HG02678 (cell line): ENCODE measurements around the gene SAMM50.
"Not testable (repeated sequence)": the region's sequence is repeated elsewhere in the genome, so short reads cannot be mapped to it uniquely, and the experiment has no call there.

ENCODE experiments used
- ATAC-seq: cut with Tn5 transposase; IDR thresholded peaks from one replicate; pipeline ENCODE4 v1.9.1; 2021; ENCODE audit warnings: mild to moderate bottlenecking, moderate library complexity; ENCODE audit not compliant: unreplicated experiment

The SAMM50 gene

DNA sequence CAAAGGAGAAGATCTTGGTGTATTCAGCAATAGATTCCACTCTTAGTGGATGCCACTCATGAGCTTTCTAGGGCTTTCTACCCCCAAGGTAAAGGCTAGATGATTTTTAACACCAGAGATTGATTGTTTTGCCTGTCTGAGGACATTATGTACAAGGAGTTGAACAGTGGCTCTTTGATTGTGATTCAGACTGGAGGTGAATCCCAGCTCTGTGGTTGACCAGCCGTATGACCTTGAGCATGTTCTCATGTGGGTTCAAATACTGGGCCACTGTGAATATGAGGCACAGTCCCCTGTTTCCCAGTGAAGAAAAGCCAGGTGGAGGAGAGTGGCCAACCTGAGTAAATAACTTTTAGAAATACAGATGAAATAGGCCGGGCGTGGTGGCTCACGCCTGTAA, 44.9 kb downstream of the SAMM50 start:
- ATAC-seq, result no peak

DNA sequence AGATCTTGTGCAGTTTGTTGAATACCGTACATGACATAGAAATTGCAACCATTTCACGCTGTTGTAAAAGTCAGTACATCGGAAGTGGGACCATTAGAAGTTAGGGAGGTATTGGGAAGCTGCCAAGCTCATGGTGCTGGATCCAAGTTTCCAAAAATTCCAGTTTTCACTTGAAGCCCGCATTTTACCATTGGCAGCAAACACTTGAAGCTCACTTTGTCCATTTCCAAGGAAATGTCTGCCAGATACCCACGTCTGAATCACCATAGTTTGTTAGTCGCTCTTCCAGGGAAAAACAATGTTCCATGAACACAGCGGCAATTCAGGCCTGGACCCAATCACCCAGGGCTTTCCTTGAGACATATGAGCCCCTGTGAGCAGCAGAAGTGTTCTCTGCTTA, 46.3 kb downstream of the SAMM50 start:
- ATAC-seq, result no peak

DNA sequence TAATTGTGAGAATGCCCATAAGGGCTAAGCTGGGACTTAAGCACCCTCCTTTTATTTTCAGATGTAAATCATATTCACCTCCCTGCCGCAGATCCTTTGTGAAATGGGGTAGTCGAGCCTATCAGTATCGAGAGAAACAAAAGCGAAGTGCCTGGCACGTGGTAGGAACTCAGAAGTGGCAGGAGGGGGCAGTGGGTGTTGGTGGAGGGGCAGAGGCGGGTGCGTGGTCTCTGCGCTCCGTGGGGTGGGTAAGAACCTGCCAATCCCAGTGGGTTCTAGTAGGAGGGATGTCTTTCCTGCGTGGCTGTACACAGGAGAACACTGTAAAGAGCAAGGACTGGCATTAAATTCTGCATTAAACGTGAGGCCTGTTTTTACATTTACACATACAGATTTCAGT, 47.1 kb downstream of the SAMM50 start:
- no peak for ATAC-seq

DNA sequence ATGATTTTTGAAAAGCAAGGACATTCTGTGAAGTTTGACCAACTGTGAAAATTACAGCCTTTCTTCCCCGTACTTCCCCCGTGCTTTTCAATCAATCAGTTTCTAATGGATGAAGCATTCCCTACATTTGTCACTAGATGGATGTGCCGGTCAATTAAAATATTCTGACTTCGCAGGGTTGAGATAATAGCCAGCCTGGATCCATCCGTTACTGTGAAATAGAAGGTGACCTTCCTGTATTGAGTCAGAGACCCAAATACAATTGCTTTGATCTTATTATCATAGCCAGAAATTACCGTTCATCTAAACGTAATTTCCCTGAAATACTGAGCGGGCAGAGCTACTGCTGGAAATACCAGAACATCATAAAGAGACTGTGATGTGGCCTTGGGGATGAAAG, 47.8 kb downstream of the SAMM50 start:
- no peak for ATAC-seq

DNA sequence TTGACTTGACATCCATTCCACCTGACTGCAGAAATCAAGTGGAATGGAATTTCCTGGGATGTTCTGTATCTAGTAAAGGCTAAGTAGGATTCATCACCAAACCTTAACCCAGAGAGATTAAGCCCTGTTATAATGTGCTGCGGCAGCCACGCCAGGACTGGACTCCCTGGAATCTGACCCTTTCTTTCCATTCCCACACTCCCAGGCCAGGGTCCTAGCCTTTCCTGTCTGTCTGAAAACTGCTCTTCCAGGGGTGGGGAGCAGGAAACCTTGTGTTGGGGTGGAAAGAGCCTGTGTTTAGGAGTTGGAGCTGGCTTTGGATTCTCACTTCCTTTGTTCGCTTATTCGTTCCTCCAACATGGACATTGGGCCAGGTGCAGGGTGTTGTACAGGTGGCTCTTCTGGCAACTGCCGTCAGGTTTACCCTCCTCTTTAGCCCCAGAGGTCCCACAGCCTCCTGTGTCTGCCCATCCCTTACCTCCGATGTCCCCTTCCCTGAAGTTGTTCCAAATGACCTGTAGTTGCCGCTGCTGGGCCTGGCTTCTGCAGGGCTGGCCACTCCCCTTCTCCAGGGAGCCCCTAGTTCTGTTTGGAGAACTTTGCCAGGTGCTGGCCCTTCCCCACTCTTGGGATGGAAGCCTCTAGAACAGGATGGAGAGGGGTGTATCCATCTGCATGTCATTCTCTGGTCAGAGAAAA, 48.3 kb downstream of the SAMM50 start:
- ATAC-seq, result no peak

DNA sequence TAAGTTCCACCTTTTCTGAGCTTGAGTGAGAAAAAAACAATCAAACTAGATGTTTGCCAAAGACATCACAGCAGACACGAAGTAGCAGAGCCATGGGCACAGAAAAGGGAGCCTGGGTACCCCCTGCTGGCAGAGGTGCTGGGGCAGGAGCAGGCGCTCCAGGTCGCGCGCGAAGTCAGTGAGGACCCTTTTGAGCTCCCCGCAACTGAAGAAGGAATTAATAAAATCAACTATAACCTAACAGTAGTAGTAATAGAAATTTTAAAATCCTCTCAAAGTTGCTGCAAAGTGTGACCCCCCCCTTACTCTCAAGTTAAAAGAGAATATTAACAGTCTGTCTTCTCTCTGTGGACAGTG, 48.8 kb downstream of the SAMM50 start:
- ATAC-seq, result no peak

DNA sequence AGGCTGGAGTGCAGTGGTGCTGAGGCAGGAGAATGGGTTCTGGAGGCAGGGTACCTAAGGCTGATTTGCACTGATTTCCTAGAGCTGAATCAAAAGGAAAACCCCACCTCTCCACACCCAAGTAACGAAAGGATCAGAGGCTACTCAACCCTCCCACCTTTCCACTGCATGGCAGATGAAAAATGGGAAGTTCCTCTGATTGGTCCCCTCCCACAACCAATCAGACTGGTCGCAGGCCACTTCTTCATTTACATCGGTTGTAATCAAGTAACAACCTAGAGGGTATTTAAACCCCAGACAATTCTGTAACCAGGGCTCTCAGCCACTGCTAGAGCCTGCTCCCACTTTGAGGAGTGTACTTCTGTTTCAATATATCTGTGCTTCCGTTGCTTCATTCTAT, 50.3 kb downstream of the SAMM50 start:
- ATAC-seq, result no peak

DNA sequence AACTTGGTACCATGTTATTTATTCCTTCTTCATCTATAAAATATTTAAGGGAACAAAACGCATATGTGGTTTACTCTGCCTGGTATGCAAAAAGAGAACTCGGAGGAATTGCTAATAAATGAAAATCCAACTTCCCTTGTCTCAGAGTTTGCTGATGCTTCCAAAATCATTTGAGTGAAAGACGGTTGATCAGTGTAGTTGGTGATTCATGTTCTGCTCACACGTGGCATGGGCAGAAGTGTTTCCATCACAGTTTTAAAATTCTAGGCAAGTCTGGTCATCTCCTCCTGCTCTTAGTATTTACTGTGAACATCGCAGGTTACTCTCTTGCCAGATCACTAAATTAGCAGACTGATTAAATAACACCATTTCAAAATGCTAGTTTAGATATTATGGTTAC, 56.9 kb downstream of the SAMM50 start:
- no peak for ATAC-seq

DNA sequence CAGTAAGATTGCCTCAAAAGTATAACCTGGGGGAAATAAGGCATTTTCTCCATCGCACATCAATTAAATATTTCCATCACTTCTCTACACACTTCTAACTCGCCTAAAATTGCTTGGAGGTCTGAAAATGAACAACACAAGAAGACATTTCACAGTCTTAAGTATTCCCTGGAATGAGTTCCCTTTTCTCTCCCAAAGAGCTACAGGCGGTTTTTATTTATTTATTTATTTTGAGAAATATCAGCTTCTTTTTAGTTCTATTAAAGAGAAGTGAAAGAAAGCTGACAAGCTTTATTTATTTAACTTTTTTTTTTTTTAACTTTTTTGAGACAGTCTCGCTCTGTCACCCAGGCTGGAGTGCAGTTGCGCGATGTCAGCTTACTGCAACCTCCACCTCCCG, 57.3 kb downstream of the SAMM50 start:
- ATAC-seq, result no peak

DNA sequence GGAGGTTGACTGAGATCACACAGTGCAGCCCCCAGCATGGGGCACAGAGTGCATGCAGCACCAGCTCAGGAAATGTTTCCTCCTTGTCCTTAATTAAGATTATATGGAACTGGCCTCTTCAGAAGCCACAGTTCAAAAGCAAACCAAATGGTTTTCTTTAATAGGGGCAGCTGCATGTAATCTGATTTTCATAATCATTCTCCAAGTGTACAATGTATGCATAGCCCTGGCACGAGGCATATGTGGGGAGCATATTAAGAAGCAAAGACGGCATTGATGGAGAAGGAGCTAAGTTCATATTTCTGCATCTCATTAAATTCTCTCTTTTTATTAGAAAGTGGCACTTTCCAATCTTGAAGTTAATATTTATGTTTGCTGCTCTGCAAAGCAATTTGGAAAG, 59.0 kb downstream of the SAMM50 start:
- ATAC-seq, result no peak

DNA sequence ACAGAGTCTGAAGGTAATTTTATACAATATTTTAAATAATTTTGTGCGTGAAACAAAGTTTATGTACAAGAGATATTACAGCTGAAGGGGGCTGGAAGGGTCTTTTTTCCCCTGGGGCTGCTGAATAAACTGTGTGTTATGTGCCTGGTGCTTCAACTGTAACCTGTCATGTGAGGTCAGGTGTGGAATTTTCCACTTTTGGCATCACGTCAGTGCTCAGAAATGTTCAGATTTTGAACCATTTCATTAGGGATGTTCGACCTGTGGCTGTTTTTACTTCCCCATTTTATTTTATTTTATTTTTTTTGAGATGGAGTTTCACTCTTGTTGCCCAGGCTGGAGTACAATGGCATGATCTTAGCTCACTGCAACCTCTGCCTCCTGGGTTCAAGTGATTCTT, 61.3 kb downstream of the SAMM50 start:
- ATAC-seq, result not testable (repeated sequence)

DNA sequence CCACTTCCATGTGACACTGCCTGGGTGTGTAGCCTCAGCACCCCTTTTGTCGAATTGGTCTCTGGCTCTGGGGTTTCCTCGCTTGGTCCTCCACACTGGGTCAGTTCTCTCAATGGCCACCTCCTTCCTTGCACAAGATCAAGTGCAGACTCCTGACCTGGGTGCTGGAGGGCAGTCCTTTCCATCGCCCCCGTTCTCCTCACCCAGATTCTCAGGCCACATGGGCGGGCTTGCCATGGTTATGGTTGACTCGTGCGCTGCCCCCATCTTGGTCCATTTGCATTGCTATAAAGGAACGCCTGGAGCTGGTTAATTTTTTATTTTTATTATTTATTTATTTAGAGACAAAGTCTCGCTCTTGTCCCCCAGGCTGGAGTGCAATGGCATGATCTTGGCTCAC, 63.4 kb downstream of the SAMM50 start:
- ATAC-seq, result no peak

DNA sequence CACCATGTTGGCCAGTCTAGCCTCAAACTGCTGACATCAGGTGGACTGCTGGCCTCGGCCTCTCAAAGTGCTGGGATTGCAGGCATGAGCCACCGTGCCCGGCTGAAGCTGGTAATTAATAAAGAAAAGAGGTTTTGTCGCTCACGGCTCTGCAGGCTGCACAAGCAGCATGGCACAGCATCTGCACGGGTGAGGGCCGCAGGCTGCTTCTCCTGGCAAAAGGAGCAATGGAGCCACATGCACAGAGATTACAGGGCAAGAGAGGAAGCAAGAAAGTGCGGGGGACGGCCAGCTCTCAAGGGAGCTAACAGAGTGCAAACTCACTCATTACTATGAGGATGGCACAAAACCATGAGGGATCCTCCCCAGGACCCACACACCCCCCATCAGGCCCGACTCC, 64.2 kb downstream of the SAMM50 start:
- ATAC-seq, result no peak

DNA sequence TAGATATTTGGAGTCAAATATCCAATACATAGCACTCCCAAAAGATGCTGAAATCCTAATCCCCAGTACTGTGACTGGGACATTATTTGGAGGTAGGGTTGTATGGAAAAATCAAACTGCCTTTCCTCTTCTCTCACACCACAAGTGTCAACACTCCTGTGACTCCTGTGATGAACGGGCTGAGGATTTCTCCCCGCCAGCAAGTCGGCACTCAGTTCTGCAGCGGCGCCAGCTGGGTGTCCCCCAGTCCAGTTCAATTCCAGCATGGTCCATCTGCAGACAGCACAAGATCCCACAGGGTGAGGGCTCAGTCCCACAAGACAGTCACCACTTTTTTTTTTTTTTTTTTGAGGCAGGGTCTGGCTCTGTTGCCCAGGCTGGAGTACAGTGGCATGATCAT, 64.6 kb downstream of the SAMM50 start:
- no peak for ATAC-seq

DNA sequence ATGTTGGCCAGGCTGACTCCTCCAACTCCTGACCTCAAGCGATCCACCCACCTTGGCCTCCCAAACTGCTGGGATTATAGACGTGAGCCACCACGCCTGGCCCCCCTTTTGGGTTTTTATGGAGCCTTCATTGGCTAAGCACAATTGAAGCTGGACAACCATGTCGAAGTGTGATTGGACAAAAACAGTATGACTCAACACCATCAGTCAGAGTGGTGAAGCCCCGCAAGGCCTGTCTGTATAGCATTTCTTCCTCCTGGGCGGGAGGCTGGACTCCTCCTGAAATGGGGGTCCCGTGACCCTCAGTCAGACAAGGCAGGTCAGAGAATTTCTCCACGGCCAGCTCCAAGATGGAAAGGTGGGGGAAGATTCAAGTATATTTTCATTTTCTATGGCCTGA, 65.7 kb downstream of the SAMM50 start:
- ATAC-seq, result no peak

DNA sequence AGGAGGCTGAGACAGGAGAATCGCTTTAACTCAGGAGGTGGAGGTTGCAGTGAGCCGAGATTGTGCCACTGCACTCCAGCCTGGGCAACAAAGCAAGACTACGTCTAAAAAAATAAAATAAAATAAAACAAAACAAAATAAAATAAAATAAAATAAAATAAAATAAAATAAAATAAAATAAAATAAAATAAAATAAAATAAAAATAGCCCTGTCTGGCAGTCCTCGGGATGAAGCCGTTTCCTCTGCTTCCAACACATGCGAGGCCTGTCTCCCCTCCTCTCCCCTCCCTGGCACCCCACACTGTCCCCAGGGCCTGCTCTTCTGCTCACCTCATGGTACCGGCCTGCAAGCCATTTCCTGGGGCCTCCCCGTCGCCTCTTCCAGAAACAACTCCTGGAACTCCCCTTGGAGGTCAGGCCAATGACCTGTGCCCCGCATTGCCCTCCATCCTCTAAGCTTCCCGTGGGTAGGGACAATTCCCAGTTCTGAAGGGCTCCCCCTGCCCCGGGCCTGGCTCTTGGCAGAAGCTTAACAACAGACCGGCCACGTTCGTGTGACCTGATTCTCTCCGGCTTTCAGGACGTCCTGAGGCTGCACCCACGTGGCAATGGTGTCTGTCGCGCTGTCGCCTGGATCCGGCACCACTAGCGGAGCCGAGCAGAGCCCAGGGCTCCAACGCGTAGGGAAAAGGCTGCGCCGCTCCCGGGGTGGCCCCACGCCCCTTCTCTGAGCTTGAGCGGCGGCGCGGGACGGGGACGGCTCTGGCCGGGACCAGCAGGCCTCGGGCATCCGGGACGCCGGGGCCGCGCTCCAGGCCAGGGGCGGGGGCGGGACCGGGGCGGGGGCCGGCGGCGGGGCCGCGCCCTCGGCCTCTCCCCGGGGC, 68.4 kb downstream of the SAMM50 start:
- peak; percentile 29 for ATAC-seq

DNA sequence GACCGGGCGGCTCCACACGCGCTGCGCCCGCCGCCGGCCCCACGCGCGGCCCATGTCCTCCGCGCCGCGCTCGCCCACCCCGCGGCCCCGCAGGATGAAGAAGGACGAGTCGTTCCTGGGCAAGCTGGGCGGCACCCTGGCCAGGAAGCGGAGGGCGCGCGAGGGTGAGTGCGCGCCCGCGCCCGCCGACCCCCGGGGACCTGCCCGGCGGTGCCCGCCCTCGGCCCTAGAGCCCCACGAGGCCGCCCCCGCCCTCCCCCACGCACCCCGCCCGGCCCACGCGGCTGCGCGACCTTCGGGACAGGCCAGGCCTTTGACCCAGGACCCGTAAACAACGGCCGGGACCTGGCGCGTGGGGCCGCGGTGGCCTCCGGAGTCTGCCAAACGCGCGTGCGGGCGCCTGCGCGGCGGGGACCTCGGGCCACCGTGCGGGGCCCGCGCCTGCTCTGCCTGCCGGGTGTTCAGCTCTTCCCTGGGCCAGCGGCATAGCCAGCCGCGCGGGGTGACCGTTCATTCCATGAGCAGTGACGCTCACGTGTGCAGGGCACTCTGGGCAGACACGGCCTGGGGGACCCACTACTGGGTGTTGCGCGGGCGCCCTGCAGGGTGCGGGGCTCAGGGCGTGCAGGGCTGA, 69.2 kb downstream of the SAMM50 start, which contains the start of gene PARVB:
PARVB (plus strand) TSS at position 15 of the 634 bp plus-strand sequence; CDS start at position 53, 38 bp downstream.
- ATAC-seq, result peak; percentile 7

DNA sequence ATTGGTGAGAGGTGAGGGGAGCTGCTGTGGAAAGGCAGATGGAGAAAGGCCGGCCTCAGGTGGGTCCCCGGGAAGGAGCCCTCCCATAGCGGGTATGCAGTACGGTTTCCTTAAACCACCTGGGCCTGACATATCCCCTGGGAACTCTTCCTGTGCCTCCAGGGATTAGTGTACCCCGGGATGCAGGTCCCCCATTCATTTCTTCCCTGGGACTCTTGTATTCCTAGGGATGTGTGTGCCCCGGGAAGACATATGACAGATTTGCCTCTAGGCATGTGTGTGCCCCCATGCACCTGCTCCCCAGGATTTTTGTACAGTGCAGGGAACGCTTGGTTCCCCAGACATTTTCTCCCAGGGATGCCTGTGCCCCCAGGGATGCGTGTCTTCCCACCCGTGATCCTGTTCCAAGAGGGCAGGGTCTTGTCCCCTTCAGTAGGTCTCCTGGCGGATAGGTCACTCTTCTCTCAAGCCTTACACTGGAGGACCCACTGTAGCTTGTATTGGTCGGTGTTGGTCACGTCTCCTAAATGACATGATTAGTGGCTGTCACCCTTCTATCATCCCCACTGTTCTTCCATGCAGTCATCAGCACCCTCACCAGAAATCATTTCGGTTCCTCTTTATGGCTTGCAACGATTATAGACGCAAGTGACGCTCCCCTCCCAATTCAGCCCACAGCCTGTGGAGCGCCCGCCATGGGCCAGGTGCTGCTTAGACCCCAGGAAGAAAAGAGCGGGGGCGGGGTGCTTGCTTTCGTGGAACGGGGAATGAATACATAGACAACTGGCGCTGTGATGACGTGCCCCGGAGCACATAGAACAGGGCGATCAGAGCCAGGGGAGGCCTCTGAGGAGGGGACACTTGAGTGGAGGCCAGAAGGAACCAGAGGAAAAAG, 70.2 kb downstream of the SAMM50 start:
- ATAC-seq, result peak; percentile 54

DNA sequence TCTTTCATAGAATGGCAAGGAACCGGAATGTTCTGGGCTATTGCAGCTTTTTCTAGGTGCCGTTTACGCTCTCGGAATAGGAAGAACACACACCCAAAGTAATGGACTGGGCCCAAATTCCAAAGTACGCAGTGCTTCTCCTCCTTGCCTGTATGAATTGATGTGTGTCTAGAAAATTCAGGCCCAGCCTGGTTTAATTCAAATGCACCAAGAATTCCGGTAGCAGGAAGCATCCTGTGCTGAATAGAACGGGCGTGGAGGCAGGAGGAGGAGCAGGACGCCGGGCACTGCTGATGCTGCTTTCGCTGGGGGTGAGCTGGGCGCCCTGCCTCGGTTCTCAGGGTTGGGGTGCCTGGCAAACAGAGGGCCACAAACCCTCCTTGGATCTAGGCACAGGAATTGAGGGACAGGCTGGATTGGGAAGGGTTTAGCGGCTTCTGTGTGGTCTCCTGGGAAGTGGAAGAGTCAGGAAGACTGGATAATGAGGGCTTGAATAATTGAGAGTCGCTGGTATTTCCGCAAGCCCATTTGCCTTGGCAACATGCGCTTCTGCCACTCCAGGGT, 70.9 kb downstream of the SAMM50 start:
- ATAC-seq, result no peak
